ENCODE results near the gene CD82.

CD82 gene

DNA sequence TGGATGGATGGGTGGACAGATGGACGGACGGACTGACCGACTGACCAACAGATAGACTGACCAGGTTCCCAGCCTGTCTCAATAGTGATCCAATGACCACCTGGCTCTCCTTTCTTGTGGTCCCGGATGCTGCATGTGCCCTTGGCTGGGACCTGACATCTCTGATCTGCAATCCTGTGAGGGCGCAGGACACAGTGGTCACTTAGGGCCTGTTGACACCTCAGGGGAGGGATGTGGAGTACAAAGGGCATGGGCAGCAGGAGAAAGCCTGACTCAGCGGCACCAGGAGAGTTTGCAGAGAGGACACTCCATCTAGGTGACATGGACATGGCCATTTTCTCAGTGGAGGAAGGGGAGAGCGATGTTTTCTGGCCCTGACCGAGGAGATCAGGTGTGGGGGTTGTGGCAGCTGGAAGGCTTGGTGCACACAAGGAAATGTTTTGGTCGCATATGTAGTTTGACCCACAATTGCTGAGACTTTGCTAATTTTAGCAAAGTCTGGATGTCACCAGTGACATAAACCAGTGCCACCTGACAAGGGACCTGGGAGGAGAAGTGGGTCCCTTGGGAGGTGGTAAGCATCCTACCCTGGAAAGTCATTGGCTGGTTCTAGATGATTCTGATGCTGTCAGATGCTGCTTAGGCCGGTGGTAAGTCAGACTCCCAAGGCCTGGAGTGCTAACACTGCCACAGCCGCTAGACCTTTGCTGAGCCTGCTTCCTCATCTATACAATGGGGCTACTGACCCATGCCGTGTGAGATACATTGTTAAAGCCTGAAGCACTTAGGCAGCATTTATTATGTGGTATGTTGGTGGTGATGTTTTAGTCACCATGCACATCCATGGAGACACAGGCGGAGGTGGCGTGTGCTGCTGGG lies 50.7 kb downstream of the CD82 start:
- no peak for DNase-seq (ENCODE audit: low read depth in 3 of 3)

GRCh38 chr11:44617671-44618461 lies 52.4 kb downstream of the CD82 start:
- no peak for DNase-seq (ENCODE audit: low read depth in 3 of 3)

- no peak for DNase-seq (ENCODE audit: low read depth in 3 of 3)
Observed at GRCh38 chr11:44618561-44619425, 53.3 kb downstream of the CD82 start.

DNA sequence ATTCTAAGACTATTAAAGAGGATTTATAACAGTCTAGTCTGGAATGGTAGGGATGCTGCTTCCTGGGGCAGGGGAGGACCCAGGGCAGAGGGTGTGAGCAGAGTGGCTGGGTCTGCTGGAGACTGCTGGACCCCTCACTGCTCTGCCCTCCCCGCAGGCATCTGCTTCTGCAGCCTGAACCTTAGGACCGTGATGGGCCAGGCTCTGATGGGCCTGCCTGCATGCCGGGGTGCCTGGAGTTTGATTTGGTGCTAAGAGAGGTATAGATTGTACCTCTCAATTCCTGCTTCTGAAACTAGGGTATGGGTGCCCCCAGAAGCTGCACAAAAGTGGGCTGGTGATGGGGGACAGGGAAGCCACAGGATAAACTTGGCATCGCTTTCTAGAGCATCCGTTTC lies 54.9 kb downstream of the CD82 start:
- DNase-seq (ENCODE audit: low read depth in 3 of 3) = no peak

DNA sequence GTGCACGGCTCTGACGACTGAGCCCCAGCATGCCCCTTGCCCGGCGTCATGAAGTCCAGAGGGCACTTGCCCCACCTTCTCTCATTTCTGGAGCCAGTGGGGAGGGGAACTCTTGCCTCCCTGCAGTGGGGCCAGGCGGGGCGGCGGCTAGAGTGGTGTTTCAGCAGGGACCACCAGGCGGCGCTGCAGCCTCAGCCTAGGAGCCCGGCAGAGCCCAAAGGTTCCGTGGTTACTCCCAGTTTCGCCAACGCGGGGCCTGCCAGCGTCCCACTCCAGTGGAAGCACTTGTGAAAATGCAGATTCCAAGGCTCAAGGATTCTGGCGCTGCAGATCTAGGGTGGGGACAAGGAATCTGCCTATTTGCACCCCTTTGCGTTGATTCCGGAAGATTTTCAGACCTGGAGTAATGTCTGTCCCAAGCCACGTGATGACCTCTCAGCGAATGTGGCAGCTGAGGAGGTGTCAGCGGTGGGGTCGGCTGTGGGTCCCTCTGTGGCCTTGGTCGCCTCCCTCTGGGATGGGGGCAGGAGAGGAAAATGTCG lies 55.7 kb downstream of the CD82 start:
- peak in 1 of 3 experiments; percentile 57 for DNase-seq (ENCODE audit: low read depth in 3 of 3)

DNA sequence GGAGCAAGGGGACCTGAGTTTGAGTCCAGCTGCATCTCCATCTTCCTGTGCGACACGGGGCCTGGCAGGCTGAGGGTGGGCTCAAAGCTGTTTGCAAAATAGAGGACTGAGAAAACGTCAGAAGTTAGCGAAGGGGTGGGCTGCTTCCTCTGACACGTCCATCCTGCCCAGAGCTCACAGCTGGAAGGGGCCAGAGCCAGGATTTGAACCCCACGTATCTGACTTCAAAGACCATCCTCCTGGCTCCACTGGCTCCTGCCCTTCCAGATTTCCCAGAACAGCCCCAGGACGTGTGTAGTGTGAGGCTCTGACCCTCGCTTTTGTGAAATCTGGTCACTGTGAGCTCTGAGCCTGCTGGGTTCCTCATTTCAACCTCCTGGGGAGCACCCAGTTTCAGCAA lies 56.3 kb downstream of the CD82 start:
- no peak for DNase-seq (ENCODE audit: low read depth in 3 of 3)

GRCh38 chr11:44622190-44622650 lies 56.8 kb downstream of the CD82 start:
- DNase-seq (ENCODE audit: low read depth in 3 of 3) = no peak

DNA sequence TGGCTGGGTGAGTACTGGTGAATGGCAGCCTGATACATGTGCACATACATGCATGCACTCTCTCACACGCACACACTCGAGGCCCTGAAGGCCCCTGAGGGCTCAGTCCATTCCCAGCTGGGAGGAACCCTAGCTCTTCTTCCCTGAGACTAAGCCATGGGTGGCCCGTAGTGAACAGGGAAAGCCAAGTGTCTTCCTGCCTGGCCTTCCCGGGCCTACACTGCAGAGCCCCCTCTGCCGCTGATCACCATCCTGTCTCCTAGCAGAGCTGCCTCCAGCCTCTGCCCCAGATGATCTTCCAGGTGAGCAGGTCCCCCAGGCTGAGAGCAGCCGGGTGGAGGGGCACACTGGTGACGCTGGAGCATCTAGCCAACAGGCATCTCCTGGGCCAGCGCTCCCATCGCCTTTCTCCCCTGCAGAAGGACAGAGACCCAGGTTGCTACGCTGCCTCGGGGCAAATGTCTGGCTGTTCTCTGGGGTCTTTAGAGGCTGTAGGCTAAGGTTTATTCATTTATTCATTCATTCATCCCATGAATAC lies 57.3 kb downstream of the CD82 start:
- no peak for DNase-seq (ENCODE audit: low read depth in 3 of 3)

GRCh38 chr11:44623341-44623730 lies 57.9 kb downstream of the CD82 start:
- DNase-seq (ENCODE audit: low read depth in 3 of 3) = no peak

- DNase-seq (ENCODE audit: low read depth in 3 of 3) = no peak
Observed at GRCh38 chr11:44623731-44624491, 58.4 kb downstream of the CD82 start.

DNA sequence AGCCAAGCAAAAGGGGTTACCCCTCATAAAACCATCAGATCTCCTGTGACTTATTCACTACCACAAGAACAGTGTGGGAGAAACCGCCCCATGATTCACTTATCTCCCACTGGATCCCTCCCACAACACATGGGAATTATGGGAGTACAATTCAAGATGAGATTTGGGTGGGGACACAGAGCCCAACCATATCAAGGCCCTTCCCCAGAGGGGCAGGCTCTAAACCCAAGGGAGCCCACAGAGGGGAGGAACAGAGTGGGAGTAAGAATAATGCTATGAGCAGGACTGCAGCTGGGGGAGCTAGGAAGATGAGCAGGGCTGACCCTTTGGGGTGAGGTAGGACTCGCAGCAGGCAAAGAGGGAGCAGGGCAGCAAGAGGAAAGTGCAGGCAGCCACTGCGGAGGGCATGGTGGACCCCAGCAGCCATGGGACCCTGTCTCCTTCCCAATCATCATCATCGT lies 59.3 kb downstream of the CD82 start:
- no peak for DNase-seq (ENCODE audit: low read depth in 3 of 3)

DNA sequence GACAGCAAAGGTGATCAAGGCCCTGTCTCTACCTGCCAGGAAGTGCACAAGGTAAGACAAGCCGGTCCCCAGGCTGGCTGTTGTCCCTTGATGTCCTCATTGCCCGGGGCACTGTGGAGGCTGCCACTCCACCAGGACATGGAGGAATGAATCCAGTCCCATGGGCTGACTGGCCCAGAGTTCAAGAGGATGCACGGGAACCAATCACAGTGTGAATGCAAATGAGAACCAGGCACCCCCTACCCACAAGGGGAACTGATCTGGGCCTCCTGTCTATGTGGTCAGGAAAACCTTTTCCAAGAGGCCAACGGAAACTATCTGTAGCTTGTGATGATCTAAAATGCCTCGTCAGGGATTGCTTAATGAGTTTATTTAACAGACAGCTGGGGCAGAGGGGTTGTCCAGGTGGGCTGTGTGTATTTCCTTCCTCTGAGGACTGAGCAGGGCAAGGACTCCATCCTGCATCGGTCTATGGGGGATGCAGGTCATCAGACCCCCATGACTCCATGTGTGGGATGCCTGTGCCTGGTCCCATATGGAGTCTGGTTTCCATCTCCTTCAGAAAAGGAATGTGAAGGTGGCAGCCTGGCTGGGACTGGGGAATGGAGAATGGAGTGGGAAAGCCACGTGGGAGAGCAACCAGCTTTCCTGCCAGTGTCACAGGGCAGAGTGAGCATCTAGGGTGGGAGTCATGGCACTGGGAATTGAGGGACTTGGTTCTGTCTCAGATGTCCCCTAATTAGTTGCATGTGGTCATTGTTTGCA lies 60.5 kb downstream of the CD82 start:
- DNase-seq (ENCODE audit: low read depth in 3 of 3) = no peak

- no peak for DNase-seq (ENCODE audit: low read depth in 3 of 3)
Observed at GRCh38 chr11:44626645-44627044, 61.2 kb downstream of the CD82 start.

DNA sequence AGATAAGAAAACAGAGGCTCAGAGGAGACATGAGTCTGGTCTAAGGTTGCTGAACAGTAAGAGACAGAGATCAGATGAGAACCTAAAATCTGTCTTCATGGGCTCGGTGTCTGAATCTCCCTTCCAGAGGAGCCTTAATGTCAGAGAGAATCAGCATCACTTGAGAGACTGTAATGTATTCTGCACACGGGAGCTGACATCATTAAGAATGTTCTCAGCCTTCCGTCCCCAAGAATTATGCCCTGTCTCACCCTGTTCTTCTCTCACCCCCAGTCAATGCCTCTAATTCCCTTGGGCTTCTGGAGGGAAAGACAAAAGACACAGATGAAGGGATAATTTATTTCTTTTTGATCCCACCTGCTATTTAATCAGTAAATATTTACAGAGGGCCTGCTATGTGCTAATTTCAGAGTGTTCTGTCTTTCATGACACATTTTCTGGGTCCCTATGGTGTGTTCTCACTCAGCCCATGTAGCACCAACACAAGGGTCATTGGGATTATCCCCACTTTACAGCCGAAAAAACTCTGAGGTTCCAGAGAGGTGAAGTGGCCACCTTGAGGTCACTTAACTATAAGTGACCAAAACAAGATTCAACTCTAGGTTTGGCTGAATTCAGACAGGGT lies 61.8 kb downstream of the CD82 start:
- DNase-seq (ENCODE audit: low read depth in 3 of 3) = no peak

DNA sequence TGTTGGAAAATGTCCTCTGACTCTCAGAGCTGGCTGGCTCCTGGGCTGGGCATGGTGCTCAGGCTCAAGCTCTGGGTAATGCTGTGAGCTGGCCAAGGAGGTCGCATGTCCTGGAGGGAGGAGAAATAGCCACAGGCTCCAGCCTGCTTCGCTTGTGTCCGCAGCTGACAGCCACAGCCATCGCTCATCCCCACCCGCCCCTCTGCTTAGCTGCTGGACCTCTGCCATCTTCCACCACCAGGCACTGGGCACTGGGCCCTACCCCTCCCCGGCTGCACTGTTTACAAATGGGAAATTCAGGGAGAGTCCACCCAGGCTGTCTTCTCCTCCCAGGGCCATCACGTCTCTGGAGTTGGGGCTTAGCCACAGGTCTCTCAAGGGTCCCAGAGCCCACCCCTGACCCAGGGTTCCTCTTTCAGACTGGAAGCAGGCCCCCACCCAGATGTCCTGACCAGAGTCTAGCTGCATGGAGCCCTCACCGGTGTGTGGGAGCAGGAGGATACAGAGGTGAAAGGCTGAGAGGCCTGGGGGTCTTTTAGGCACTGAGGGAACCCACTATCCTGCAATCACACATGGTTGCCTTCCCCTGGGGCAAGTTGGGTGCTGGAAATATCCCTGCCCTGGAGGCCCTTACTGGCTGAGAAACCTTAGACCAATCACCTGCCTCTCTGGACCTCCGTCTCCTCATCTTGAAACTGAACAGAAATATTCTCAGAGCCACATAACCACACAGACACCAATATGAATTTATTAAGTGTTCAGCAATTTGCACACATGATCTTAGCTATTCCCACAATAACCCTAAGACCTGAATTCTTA lies 62.7 kb downstream of the CD82 start:
- no peak for DNase-seq (ENCODE audit: low read depth in 3 of 3)

DNA sequence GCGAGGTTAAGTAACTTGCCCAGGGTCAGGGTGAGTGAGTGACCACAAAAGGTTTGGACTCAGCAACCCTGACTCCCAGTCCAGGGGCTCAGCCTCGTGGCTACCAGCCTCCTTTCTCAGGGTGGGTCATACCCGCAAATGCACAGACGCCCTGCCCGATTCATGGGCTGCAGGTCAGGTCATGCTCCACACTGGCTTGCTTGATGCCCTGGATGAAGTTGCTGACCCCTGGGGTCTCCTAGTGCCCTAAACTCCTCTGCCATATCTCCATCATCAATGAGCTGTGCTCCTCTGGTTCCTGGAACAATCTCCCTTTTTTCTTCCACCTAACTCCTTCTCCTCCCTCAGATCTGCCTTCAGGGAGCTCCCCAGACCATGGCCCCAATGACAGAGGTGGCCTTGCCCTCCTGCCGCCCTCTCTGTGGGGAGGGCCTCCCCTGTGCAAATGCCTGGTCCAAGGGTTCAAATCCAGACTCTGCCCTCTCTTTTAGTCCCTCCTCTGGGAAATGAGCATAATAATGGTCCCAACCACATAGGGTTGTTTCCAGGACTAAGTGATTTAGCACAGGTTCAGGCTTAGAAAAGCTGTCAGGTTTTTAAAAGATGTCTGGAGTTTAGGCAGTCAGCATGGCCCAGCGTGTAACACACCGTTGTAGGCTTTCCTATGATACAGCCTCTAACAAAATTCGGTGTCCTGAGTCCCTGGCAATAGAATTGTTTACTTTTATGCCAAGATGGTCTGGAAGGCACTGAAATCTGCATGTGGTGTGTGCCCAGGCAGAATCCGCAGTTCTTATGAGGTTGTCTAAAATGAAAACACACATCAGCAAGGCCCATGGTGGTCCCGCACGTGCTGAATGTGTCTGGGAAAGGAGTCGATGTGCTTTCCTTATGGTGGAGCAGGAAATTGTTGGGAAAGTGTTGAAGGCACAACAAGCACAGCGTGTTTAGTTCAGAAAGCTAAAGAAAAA lies 63.6 kb downstream of the CD82 start:
- no peak for DNase-seq (ENCODE audit: low read depth in 3 of 3)

GRCh38 chr11:44629732-44630345 lies 64.4 kb downstream of the CD82 start:
- DNase-seq (ENCODE audit: low read depth in 3 of 3) = no peak

Measured in stimulated activated CD4-positive, alpha-beta T cell treated with anti-CD3 and anti-CD28 coated beads, TNF-alpha, amount 100 ng/mL, for 24 hours (primary cell).